Duodenal mucosa (tissue), 2 donors: ENCODE measurements around the gene CCNE1.

ENCODE experiments used
- H3K27ac ChIP-seq: one replicate; pipeline ENCODE4 v1.7.0; 2013; ENCODE audit warnings: low read depth, low read length
- H3K27me3 ChIP-seq, 2 donors: one replicate each; pipeline ENCODE4 v1.7.0; 2013; ENCODE audit warnings: low read length in 2 of 2, control low read depth in 1 of 2; ENCODE audit not compliant: insufficient read depth in 2 of 2, control insufficient read depth in 1 of 2
- H3K36me3 ChIP-seq, 2 donors: one replicate each; pipeline ENCODE4 v1.7.0; 2013; ENCODE audit warnings: low read length in 2 of 2, control low read depth in 1 of 2; ENCODE audit not compliant: insufficient read depth in 2 of 2, control insufficient read depth in 1 of 2
- H3K4me1 ChIP-seq, 2 donors: one replicate each; pipeline ENCODE4 v1.7.0; 2013; ENCODE audit warnings: low read length in 2 of 2, control low read depth in 1 of 2; ENCODE audit not compliant: insufficient read depth in 2 of 2, control insufficient read depth in 1 of 2
- H3K4me3 ChIP-seq, 2 donors: one replicate each; pipeline ENCODE4 v1.7.0; 2013; ENCODE audit warnings: low read length in 2 of 2, low read depth in 1 of 2
- H3K9ac ChIP-seq, 2 donors: one replicate each; pipeline ENCODE4 v1.7.0; 2013; ENCODE audit warnings: low read length in 2 of 2, low read depth in 1 of 2
- H3K9me3 ChIP-seq, 2 donors: one replicate each; pipeline ENCODE4 v1.7.0; 2013; ENCODE audit warnings: low read length in 2 of 2, control low read depth in 1 of 2; ENCODE audit not compliant: control insufficient read depth in 1 of 2

The CCNE1 gene

DNA sequence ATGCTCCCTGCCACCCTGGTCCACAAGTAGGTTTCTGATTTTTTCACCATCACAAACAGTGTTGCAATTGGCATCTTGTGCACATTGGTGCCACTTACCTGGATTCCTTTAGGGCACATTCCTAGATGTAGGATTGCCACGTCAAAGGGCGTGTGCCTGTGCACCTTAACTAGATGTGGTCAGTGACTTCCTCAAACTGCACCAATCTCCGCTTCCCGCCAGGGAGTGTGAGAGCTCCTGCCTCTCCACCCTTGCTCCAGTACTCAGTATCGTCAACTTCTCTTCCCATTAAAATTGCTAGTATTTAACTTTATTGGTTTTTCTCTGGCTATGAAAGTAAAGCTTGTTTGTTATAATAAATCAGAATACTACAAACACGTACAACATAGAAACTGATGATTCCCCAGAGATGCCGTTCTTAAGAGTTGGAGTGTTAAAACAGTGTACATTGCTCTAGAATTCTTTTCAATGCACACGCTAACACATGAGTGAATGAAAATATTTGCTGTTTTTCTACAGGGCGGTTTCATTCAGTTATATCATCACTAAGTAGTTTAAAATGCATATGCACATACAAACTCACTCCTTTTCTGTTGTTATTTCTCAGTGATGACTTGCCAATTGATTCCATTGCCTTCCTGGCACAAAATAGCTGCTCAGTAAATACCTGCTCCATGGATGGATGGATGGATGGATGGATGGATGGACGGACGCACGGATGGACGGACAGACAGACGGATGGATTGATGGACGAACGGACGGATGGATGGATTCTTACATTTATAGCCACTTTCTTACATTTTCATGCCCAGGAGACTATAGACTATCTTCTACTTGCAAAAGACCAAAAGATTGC, 23.4 kb downstream of the CCNE1 start:
- Histone ChIP-seq H3K4me3 (no peak overlapping the region), H3K36me3 (no peaks in the 10 kb centered on the region), H3K27me3 (no peaks in the 10 kb centered on the region), H3K4me1 (peaks cover 6 to 11% of the 10 kb centered on the region in 2 donors), H3K9ac (no peak overlapping the region), H3K9me3 (no peaks in the 10 kb centered on the region), H3K27ac (no peak overlapping the region)

- Histone ChIP-seq H3K36me3 (no peaks in the 10 kb centered on the region), H3K4me3 (no peak overlapping the region), H3K27ac (no peak overlapping the region), H3K9me3 (no peaks in the 10 kb centered on the region), H3K9ac (no peak overlapping the region), H3K4me1 (peaks cover 6 to 12% of the 10 kb centered on the region in 2 donors), H3K27me3 (no peaks in the 10 kb centered on the region)
Observed at GRCh38 chr19:29836409-29836825, 24.6 kb downstream of the CCNE1 start.

DNA sequence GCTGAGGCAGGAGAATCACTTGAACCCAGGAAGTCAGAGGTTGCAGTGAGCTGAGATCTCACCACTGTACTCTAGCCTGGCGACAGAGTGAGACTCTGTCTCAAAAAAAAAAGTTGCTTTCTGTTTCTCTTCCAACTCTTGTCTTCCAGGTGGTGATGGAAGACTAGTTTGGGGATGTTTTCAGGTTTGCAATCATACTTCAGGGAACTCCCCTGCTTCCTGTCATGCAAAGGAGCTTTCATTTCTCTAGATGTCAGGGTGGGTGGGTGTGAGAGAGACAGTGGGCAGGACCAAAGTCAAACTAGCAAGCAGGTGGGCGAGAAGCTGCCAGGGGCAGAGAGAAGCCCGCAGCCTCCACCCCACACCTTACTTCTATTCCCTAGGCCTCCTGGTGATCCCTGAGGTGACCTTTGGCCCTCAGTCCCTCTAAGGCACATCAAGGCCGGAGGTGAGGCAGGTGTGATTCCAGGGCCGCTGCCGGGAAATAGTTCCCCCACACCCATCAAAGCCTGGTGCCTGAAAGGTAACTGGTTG, 25.7 kb downstream of the CCNE1 start:
- Histone ChIP-seq H3K36me3 (no peaks in the 10 kb centered on the region), H3K27me3 (no peaks in the 10 kb centered on the region), H3K4me3 (no peak overlapping the region), H3K9ac (no peak overlapping the region), H3K9me3 (no peaks in the 10 kb centered on the region), H3K27ac (no peak overlapping the region), H3K4me1 (peaks cover 6 to 8% of the 10 kb centered on the region in 2 donors)

DNA sequence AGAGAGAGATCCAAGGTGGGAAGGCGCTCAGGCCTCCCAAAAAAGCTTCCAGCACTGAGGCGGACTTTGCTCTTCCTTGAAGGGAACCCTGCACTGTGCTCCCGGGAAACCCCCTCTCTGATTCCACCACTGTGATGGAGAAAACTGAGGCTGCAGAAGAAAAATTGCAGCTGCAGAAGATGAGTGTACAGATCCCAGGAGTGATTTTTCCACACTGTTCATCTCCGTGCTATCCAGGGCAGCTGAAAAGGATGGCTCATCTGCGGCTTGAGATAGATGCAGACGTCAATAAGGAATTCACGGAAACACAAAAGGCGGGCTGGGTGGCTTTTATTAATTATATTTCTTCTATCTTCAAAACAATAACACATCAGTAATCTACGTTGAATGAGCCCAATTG, 26.2 kb downstream of the CCNE1 start:
- Histone ChIP-seq H3K27ac (no peak overlapping the region), H3K9ac (no peak overlapping the region), H3K4me3 (no peak overlapping the region), H3K36me3 (no peaks in the 10 kb centered on the region), H3K27me3 (no peaks in the 10 kb centered on the region), H3K4me1 (peaks cover 8% of the 10 kb centered on the region in 2 donors), H3K9me3 (no peaks in the 10 kb centered on the region)

GRCh38 chr19:29840066-29840950, 28.5 kb downstream of the CCNE1 start:
- Histone ChIP-seq H3K4me1 (peaks cover 20 to 22% of the 10 kb centered on the region in 2 donors), H3K9ac (no peak overlapping the region), H3K27me3 (peaks cover 0 to 6% of the 10 kb centered on the region in 2 donors), H3K9me3 (no peaks in the 10 kb centered on the region), H3K4me3 (no peak overlapping the region), H3K27ac (no peak overlapping the region), H3K36me3 (no peaks in the 10 kb centered on the region)

DNA sequence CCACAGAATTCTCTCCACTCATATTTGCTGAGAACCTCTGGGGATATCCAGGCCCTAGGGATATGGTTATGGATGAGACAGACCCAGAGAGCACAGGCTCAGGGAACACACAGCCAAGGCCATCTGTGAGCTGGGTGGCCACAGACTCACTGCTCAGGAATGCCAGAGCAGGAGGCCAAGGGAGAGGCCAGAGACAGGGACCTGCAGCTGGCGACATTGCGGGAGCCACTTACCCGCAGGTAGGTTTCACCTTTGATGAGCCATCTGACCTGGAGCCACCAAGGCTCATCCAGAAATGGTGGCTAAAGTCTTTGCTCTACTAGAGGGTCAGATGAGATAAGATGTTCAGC, 29.4 kb downstream of the CCNE1 start:
- no peak overlapping the region for H3K4me3 ChIP-seq
- no peaks in the 10 kb centered on the region for H3K36me3 ChIP-seq
- H3K27ac ChIP-seq, result no peak overlapping the region

GRCh38 chr19:29841559-29842367, 30.0 kb downstream of the CCNE1 start:
- Histone ChIP-seq H3K36me3 (no peaks in the 10 kb centered on the region), H3K9ac (no peak overlapping the region), H3K27me3 (peaks cover 0 to 6% of the 10 kb centered on the region in 2 donors), H3K4me1 (peaks cover 20 to 27% of the 10 kb centered on the region in 2 donors), H3K9me3 (no peaks in the 10 kb centered on the region), H3K27ac (no peak overlapping the region), H3K4me3 (no peak overlapping the region)

More for the DNA sequence above, 29.4 kb downstream of the CCNE1 start:
- Histone ChIP-seq H3K9me3 (no peaks in the 10 kb centered on the region), H3K9ac (no peak overlapping the region), H3K27me3 (peaks cover 0 to 6% of the 10 kb centered on the region in 2 donors), H3K4me1 (peaks cover 20 to 27% of the 10 kb centered on the region in 2 donors)

DNA sequence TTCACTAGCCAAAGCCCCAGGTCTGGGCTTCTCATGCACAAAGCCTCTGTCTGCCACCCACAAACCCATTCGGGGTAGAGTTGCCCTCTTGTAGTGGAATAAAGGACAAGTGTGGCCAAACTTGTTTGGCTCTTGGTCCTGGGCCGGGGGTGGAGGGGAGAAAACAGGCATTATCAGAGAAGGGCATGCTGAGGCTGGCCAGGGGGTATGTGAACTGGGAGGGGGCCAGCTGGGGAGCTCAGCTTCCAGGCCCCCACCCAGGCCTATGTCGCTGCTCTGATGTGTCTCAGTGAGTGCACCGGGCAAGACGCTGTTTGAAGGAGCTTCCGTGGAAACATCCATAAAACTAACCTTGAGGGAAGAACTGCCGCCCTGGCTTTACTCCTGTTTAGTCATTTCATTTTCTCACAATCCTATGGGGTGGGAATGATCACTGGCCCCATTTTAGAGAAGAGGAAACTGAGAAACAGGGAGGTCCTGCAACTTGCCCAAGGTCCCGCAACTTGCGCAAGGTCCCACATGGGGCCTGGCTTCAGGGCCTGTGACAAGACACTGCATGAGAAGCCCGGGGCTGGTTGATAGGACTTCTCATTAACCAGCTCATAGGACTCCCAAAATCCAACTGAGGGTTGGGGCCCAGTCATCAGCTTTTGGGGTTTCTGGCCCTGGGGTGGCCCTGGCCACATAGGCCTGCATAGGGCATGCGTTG, 30.8 kb downstream of the CCNE1 start:
- Histone ChIP-seq H3K4me1 (peaks cover 17 to 26% of the 10 kb centered on the region in 2 donors), H3K36me3 (no peaks in the 10 kb centered on the region), H3K4me3 (no peak overlapping the region), H3K27ac (no peak overlapping the region), H3K9ac (no peak overlapping the region), H3K27me3 (peaks cover 0 to 6% of the 10 kb centered on the region in 2 donors), H3K9me3 (no peaks in the 10 kb centered on the region)
